ENCODE results near the gene COL27A1.

Gene COL27A1

GRCh38 chr9:114248299-114248707 lies 93.0 kb downstream of the COL27A1 start:
- no peak for DNase-seq (ENCODE audit: low read depth in 1 of 2, low spot score in 1 of 2)
- no peak for TF ChIP-seq GABPA (IDR thresholded peaks at IDR 0.05; ENCODE audit: low read depth)
- TF ChIP-seq CTCF (IDR thresholded peaks at IDR 0.05; ENCODE audit: insufficient read depth, low read length): no peak
- TF ChIP-seq POLR2AphosphoS5 (IDR thresholded peaks at IDR 0.05; ENCODE audit: low read depth): no peak
- no peak for TF ChIP-seq SPI1 (IDR thresholded peaks at IDR 0.05; ENCODE audit: borderline replicate concordance, low read depth)
- Histone ChIP-seq H3K27me3 (ENCODE audit: insufficient read depth, poor library complexity, severe bottlenecking) (no peaks in the 10 kb centered on the region), H3K27ac (replicated peaks) (no peak overlapping the region), H3K4me3 (replicated peaks; ENCODE audit: insufficient read depth, low read length) (no peak overlapping the region)

- no peak for DNase-seq (ENCODE audit: low read depth in 1 of 2, low spot score in 1 of 2)
- Histone ChIP-seq H3K4me3 (replicated peaks; ENCODE audit: insufficient read depth, low read length) (no peak overlapping the region), H3K27ac (replicated peaks) (no peak overlapping the region), H3K27me3 (ENCODE audit: insufficient read depth, poor library complexity, severe bottlenecking) (no peaks in the 10 kb centered on the region)
- TF ChIP-seq POLR2AphosphoS5 (IDR thresholded peaks at IDR 0.05; ENCODE audit: low read depth) (no peak), CTCF (IDR thresholded peaks at IDR 0.05; ENCODE audit: insufficient read depth, low read length) (no peak), GABPA (IDR thresholded peaks at IDR 0.05; ENCODE audit: low read depth) (no peak), REST (IDR thresholded peaks at IDR 0.05; ENCODE audit: insufficient replicate concordance, low read depth) (no peak), SPI1 (IDR thresholded peaks at IDR 0.05; ENCODE audit: borderline replicate concordance, low read depth) (no peak)
Observed at GRCh38 chr9:114249424-114250234, 94.3 kb downstream of the COL27A1 start.

GRCh38 chr9:114250235-114250568 lies 94.9 kb downstream of the COL27A1 start:
- TF ChIP-seq GABPA (IDR thresholded peaks at IDR 0.05; ENCODE audit: low read depth) (no peak), SPI1 (IDR thresholded peaks at IDR 0.05; ENCODE audit: borderline replicate concordance, low read depth) (no peak), POLR2AphosphoS5 (IDR thresholded peaks at IDR 0.05; ENCODE audit: low read depth) (no peak), REST (IDR thresholded peaks at IDR 0.05; ENCODE audit: insufficient replicate concordance, low read depth) (no peak), CTCF (IDR thresholded peaks at IDR 0.05; ENCODE audit: insufficient read depth, low read length) (no peak)
- Histone ChIP-seq H3K27me3 (ENCODE audit: insufficient read depth, poor library complexity, severe bottlenecking) (no peaks in the 10 kb centered on the region), H3K4me3 (replicated peaks; ENCODE audit: insufficient read depth, low read length) (no peak overlapping the region), H3K27ac (replicated peaks) (no peak overlapping the region)
- DNase-seq (ENCODE audit: low read depth in 1 of 2, low spot score in 1 of 2): no peak
